ENCODE data around the gene KPNA4. TPM values are rescaled to one million over a fixed set of nuclear protein-coding genes. Genes with fewer than 3 reads are reported as not detected.

KPNA4 gene
- total and polyA plus RNA-seq, 2 of the 4 experiments (the other 2 are of a cell fraction): 12.9 to 46.1 TPM

DNA sequence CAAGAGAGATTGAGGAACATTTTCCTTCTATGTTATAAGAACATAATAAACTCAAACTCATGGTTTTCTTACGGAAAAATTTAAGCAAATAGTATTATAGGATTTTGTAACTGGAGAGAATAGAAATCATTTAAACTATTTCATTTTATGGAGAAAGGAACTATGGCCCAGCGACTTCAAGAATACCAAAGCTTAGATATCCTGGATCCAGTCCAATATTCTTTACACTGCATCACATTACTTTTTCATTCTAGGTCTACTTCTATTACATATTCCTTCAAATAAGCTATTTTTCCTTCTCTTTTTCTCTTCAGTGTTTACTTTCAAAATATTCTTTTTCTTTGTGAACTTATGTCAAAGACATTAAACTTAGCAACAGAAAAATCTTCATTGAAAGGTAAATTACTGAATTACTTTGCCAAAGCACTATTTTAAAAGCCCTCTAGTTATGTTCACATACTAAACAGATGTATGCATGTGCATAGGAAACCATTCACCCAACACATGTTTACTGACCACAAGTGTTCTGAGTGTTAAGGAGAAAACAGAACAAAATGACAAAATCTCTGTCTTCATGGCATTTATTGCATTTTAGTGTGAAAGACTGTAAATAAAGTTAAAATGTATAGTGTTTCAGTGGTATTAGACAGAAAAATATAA, 20.4 kb downstream of the KPNA4 start:
- H3K18ac ChIP-seq (ENCODE audit: low read depth, low read length): no peak overlapping the region
- no peak overlapping the region for H2BK120ac ChIP-seq (ENCODE audit: low read depth, low read length)
- H3K4me1 ChIP-seq (ENCODE audit: control insufficient read depth, insufficient read depth, low read length): no peaks in the 10 kb centered on the region
- H2BK20ac ChIP-seq (ENCODE audit: low read depth, low read length): no peak overlapping the region
- no peak overlapping the region for H3K9ac ChIP-seq (ENCODE audit: low read depth, low read length)
- in situ Hi-C loops (cut with MboI; ENCODE audit: low sequenced_read_pairs) (no loop called here), intact Hi-C loops (cut with micrococcal nuclease) (loop anchor here (2.0 kb wide), 1 partner anchor 14 kb away; no protein-coding TSS in a partner anchor), dilution Hi-C loops (cut with HindIII; ENCODE audit: low sequenced_read_pairs, unreplicated experiment) (no loop called here)
- no peak overlapping the region for H4K8ac ChIP-seq (ENCODE audit: low read depth in 2 of 2, low read length in 2 of 2)
- DNase-seq (no peak), ATAC-seq (ENCODE audit: low read depth) (no peak)
- H4K91ac ChIP-seq (ENCODE audit: insufficient read depth, low read depth, low read length): no peak overlapping the region
- no peak overlapping the region for H3K4me3 ChIP-seq (ENCODE audit: insufficient read depth, low read depth, low read length)
- H3K56ac ChIP-seq (ENCODE audit: extremely low read depth, insufficient read depth, low read length): no peak overlapping the region
- no TSS peak for BruUV-seq (replicated peaks)
- no peaks in the 10 kb centered on the region for H3K9me1 ChIP-seq (ENCODE audit: insufficient read depth, low read length)
- no peak overlapping the region for H2AK5ac ChIP-seq (ENCODE audit: low read depth, low read length)
- no peak overlapping the region for H2AK9ac ChIP-seq (replicated peaks; ENCODE audit: low read depth, low read length, poor library complexity)
- H3K79me1 ChIP-seq (ENCODE audit: low read depth in 1 of 2, low read length in 2 of 2): peaks cover 7 to 41% of the 10 kb centered on the region in 2 experiments; a peak in 2 of 4 replicates
- H3K14ac ChIP-seq (replicated peaks; ENCODE audit: low read depth, low read length): no peak overlapping the region
- WGBS, 2 experiments (ENCODE audit: extremely low coverage in 2 of 2, insufficient read length in 1 of 2): no CpG with 5 or more reads among the region's 2 CpGs
- no peak overlapping the region for H2BK5ac ChIP-seq (ENCODE audit: low read depth, low read length, poor library complexity, severe bottlenecking)
- no peak overlapping the region for H3K4ac ChIP-seq (ENCODE audit: low read depth, low read length)
- H3K27me3 ChIP-seq (ENCODE audit: control insufficient read depth, insufficient read depth, low read length): no peaks in the 10 kb centered on the region
- H3K23ac ChIP-seq (ENCODE audit: low read depth, low read length): no peak overlapping the region
- peaks cover 69% of the 10 kb centered on the region for H4K20me1 ChIP-seq (ENCODE audit: insufficient read depth, low read length)
- H3K4me2 ChIP-seq (ENCODE audit: low read depth, low read length): no peak overlapping the region
- no peak overlapping the region for H2AFZ ChIP-seq (replicated peaks; ENCODE audit: low read length, poor library complexity)
- ChIA-PET CTCF (interaction anchor here (1.1 kb wide), 1 partner anchor 12 kb away, joined by 3 read pairs; no protein-coding TSS in a partner anchor), POLR2A (ENCODE audit: unreplicated experiment) (no interaction called here)
- no peak overlapping the region for H3K27ac ChIP-seq (ENCODE audit: insufficient read depth, low read length)
- H2BK15ac ChIP-seq (ENCODE audit: low read depth, low read length): no peak overlapping the region
- no peaks in the 10 kb centered on the region for H3K9me3 ChIP-seq (ENCODE audit: control insufficient read depth, insufficient read depth, low read length)
- TF ChIP-seq CTCF (conservative IDR thresholded peaks at IDR 0.05; ENCODE audit: low read depth, low read length) (no peak), MAFK (IDR thresholded peaks at IDR 0.05; ENCODE audit: low read depth, low read length) (no peak), RCOR1 (IDR thresholded peaks at IDR 0.05; ENCODE audit: insufficient replicate concordance, low read length) (no peak)
- H3K36me3 ChIP-seq (ENCODE audit: control insufficient read depth, insufficient read depth, low read length): no peaks in the 10 kb centered on the region
- H4K5ac ChIP-seq (ENCODE audit: low read depth, low read length): no peak overlapping the region

Measured in IMR-90 (cell line).